RPMI8226 (cell line): ENCODE results near the gene CD300A.

ENCODE experiments used
- DNase-seq: peaks from one replicate; pipeline ENCODE4 v3.0.0-alpha.2; 2015

CD300A gene

GRCh38 chr17:74466111-74466827, at the start of gene CD300A:
Gene CD300A (plus strand): TSS chr17:74466634. CDS start chr17:74466704, 70 bp downstream.
- peak; percentile 75 for DNase-seq

DNA sequence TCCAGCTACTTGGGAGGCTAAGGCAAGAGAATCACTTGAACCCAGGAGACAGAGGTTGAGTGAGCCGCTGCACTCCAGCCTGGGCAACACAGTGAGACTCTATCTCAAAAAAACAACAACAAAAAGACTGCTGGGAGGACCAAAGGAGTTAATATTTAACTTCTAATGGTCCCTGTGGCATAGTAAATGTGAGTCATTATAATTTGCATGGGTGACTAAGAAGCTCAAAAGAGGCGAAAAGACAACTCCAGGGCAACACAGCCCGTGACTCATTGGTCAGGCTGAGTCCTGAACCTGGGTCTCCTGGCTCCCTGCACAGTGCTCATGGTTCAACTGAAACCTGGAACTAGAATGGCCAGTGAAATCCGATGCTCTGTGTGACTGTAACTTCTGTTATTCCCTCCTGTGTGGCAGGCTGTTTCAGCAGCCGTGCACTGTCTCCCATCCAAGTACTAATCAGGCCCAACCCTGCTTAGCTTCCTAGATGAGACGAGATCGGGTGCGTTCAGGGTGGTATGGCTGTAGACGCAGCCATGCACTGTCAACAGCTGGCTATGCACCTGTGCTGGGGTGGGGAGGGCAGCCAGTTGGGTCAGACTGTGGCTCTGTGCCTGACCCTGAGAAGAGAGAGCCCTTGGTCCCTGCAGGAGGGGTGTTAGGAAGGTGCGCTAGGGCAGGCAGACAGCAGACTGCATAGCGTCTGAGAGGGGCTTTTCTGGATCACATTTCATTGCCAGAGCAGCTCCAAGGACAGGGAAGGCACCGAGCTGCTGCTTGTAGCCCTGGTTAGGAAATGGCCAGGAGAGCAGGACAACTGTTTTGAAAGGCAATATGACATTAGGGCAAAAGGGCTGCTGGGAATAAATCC, 49.0 kb upstream of the CD300A start:
- DNase-seq: peak; percentile 32

DNA sequence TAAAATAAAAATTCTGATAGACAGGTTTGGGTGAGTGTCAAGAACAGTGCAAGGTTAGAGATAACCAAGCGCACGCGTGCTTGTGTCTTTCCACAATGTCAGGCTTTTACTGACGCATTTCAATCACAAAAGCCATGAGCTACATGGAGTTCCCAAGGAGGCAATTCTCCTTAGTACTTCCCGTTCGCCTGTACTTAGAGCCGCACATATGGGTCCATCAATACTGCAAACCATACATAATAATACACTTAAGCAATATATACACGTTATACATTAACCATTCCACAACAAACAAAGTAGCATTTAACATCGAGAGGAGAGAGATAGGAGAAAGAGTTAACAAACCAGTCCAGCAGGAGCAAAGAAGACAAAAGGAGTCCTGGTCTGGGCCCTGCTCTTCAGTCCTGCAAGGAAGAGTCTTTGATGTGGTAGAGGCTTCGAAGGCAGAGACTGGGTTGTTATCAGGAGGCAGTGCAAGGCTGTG, 46.5 kb upstream of the CD300A start:
- no peak for DNase-seq

GRCh38 chr17:74424117-74424516, 42.3 kb upstream of the CD300A start:
- DNase-seq: no peak

DNA sequence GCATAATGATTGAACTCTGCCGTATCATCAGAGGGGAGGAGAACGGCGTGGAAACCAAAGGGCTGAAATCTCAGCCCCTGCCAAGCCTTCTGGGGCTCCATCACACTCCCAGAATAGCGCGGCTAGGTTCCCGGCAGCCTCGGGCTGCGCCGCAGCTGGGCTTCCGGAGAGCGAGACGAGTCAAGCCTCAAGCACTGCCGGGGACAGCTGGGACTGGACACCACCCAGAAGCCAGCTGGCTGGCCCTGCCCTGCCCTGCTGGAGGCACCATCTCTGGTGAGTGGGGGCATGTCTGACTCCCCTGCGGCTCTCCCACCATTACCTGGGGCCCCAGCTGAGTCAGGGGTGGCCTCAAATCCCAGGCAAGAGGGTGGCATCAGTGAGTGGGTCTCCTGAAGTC, 41.8 kb upstream of the CD300A start:
- peak; percentile 26 for DNase-seq

DNA sequence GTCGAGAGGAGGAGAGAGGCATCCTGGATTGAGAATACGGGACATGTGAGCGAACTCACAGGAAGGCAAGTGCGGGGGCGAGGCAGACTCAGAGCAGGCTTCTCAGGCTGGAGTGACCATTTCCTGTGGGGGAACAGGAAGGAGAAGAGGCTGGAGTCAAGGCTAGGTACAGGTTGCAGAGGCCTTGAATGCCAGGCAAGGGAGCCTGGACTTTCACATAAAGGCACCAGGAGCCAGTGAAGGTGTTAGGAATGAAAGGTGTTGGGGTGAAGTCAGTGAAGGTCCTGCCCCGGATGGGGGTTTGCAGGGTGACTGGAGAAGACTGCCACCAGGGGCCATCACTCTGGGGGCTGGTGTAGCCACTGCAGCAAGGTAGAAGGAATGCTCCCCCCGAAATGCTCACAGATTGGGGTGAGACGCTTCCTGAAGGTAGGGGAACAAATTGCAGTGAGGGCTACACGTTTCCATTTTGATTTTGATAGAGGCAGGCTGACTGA, 39.8 kb upstream of the CD300A start:
- no peak for DNase-seq

- DNase-seq: no peak
Measured at GRCh38 chr17:74427048-74427762, 39.2 kb upstream of the CD300A start.

DNA sequence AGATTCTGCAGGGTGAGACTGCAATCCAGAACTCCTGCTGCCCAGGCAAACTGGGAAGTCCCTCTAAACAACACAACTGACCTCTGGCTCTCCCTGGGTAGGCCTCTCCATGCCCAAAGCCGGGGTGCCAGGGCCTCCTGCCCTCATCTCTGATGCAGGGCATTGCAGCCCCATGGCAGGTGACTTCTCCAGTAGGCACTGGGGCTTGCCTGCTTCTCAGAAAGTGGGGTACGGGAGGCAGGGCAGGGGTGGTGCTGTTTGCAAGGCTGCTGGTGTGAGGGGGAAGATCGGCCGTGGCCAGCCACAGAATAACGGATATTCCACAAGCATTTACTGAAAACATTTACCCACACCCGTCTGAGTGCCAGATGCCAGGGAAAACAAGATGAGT, 38.7 kb upstream of the CD300A start:
- no peak for DNase-seq

DNA sequence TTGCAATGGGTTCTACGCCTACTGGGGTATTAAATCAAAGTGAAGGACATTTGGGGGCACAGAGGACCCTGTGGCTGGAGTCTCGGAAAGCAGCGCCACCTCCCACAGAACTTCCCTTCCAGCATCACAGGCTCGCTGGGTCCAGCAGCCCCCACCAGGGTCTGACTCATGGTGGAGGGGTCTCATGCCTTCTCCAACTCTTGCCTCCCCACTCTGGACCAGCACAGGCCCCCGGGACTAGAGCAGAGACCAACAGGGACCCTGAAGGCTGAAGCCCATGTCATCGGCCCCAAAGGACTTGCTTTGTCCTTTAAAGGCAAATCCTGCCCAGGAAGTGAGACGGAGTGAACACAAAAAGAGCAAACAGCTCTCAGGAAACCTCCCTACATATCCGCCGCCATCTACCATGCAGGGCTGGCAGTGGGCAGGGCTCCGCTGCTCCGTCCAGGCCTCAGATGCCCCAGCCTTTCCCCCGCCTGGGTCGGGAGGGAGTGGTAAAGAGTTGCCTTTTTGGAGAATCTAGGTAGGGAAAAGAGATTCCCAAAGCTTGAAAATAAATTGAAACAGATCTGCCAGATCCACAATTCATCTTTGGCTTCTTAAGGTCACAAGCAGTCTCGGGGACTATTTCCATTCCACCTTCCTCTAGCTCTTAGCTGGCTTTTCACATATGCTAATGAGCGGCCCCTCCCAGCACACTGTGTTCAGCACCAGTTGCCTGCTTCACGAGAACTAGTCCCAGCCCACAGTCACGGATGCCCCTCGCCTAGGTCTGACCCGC, 36.6 kb upstream of the CD300A start:
- DNase-seq: no peak

DNA sequence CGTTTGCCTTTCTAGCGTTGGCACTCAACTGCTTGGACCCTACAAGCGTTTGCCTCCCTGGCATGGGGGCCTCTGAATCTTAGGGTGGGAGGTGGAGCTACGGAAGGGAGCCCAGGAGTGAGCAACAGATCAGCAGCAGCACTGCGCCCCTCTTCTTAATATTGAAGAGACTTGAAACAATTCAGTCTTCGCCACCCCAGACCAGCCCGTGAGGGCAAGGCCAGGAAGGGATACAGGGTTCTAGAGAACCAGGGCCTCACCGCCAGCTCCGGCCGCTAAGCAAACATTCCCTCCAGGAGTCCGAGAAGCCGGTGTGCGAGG, 36.1 kb upstream of the CD300A start:
- DNase-seq: no peak

GRCh38 chr17:74430706-74431567, 35.5 kb upstream of the CD300A start:
- peak; percentile 41 for DNase-seq

DNA sequence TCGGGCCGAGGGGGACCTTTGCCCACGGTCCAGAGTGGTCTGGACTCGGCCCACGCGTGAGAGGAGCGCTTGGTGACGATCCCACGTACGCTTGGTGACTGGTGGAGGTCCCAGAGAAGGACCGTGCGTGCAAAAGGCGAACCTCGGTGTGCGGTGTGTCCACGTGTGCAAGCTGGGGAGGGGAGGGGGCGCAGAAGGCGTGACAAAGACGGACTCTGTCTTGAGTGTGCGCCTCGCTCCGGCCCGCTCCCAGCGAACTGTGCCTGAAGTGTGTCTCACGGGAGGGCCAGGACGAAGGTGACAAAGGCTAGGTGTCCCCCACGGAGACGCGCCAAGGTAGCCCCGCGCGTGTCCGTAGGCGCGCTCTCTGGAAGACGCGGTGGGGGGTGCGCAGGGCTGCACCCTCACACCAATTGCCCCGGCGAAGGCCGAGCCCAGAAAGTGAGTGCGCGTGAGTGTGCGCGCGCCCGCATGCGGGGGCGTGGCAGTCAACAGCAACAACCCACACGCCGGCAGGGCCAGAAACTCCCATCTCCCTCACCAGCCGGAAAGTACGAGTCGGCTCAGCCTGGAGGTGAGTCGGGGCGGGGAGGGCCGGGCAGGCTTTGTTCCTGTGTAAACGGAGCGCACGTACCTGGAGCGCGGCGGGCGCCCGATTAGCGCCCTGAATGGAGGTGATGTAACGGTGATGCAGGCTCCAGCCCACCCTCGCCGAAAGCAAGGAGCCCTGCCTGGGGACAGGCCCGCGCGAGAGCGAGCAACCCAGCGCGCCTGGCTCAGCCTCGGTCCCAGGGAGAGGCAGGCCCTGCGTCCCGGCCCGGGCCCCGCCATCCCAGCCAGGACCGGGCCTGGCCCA, 34.6 kb upstream of the CD300A start, which contains the start of gene GPRC5C:
Gene GPRC5C (plus strand): TSS at position 521 of the 856 bp plus-strand sequence. CDS start 7,689 bp downstream, outside the sequence.
- peak; percentile 62 for DNase-seq

DNA sequence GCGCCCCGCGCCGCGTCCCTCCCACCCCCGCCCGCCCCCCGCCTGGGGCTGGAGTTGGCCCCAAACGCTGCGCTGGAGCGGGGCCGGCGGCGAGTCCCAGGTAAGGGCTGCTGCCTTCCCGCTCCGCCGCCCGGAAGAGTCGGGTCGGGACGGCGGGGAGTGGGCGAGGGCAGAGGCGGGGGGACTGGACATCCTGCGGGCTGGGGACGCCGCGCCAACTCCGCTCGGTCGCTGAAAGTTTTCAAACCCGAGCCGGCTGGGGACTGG, 34.1 kb upstream of the CD300A start:
- no peak for DNase-seq

DNA sequence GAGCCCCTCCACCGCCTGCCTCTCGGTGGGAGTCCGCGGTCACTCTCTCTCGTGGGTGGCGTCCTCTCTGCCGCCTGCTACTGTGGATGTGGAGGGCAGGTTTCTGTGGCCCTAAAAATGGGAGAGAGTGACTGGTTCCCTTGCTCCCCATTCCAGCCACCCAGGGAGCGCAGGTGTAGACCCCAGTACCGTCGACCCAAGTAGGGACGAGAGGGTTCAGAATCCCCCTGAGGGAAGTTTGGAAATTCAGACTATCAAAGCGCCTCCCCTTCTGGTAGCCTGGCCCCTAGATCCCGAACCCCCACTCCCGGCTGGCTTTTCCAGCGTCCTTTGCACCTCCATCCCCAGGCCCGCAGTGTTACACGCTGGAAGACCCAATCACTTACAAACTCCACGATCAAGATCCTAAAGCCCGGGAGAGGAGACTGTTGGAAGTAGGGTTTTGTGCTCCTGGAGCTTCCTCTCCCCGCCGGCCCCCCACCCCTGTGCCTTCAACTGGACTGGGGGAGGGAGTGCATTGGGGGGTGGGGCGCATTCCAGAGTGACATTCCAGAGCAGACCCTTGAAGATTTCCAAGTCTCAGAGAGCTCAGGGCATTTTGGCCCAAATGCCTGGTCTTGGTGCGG, 33.6 kb upstream of the CD300A start:
- no peak for DNase-seq

GRCh38 chr17:74433421-74434121, 32.9 kb upstream of the CD300A start:
- DNase-seq: no peak

- DNase-seq: no peak
Measured at GRCh38 chr17:74435775-74436359, 30.6 kb upstream of the CD300A start.

DNA sequence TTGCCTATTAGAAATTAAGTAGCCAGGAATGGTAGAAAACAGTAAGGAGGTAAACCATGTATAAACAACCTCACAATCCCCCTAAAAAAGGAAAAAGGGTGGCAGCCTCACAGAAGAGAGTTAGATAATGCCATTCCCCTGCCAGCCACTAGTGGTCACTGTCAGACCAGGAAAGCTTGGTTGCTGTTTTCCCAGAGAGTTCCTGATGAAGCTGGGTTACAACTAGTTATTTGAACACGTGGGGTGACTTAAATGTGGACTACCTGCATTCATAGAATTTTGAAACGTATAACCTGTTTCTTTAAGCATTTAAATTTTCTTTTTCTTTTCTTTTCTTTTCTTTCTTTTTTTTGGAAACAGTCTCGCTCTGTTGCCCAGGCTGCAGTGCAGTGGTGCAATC, 28.7 kb upstream of the CD300A start:
- no peak for DNase-seq

DNA sequence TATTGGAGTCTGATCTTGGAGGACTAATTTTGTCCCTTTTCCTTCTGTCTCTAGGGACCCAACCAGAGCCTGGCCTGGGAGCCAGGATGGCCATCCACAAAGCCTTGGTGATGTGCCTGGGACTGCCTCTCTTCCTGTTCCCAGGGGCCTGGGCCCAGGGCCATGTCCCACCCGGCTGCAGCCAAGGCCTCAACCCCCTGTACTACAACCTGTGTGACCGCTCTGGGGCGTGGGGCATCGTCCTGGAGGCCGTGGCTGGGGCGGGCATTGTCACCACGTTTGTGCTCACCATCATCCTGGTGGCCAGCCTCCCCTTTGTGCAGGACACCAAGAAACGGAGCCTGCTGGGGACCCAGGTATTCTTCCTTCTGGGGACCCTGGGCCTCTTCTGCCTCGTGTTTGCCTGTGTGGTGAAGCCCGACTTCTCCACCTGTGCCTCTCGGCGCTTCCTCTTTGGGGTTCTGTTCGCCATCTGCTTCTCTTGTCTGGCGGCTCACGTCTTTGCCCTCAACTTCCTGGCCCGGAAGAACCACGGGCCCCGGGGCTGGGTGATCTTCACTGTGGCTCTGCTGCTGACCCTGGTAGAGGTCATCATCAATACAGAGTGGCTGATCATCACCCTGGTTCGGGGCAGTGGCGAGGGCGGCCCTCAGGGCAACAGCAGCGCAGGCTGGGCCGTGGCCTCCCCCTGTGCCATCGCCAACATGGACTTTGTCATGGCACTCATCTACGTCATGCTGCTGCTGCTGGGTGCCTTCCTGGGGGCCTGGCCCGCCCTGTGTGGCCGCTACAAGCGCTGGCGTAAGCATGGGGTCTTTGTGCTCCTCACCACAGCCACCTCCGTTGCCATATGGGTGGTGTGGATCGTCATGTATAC, 26.5 kb upstream of the CD300A start:
- no peak for DNase-seq
